Ovary (tissue), 9 donors: ENCODE measurements around the gene PDE3A. TPM values are rescaled to one million over a fixed set of nuclear protein-coding genes. Genes with fewer than 3 reads are reported as not detected.

Experiments
- DNase-seq, 5 donors: peaks; one replicate each; pipeline ENCODE4 v3.0.0-alpha.2; 2019 to 2020
- H3K27ac ChIP-seq, 2 donors: fragments of 200-600 bp; one replicate each; pipeline versions ENCODE4 v1.5.1 to v1.8.0; 2019 to 2022
- H3K27me3 ChIP-seq: fragments of 200-600 bp; one replicate; pipeline ENCODE4 v1.8.0; 2022
- H3K36me3 ChIP-seq: fragments of 200-600 bp; sonication (generic); one replicate; pipeline ENCODE4 v1.5.1; 2019
- H3K4me1 ChIP-seq: one replicate; pipeline ENCODE4 v1.8.1; 2013; ENCODE audit warnings: mild to moderate bottlenecking, moderate library complexity; ENCODE audit not compliant: insufficient read depth
- H3K4me3 ChIP-seq: fragments of 200-600 bp; sonication (generic); one replicate; pipeline ENCODE4 v1.5.1; 2017
- H3K9me3 ChIP-seq, 2 donors: fragments of 200-600 bp in 1 of 2; sonication (generic) in 1 of 2; one replicate each; pipeline versions ENCODE4 v1.5.1 to v1.8.1; 2013 to 2019; ENCODE audit warnings: mild to moderate bottlenecking in 1 of 2, moderate library complexity in 1 of 2
- EP300 ChIP-seq: sonication (generic); formaldehyde crosslinking; IDR thresholded peaks from one replicate; pipeline ENCODE4 v1.6.1; 2017; ENCODE audit warnings: antibody characterized with exemption
- POLR2A ChIP-seq: fragments of 450-650 bp; IDR thresholded peaks from one replicate; pipeline ENCODE4 v1.6.1; 2017; ENCODE audit warnings: antibody characterized with exemption, mild to moderate bottlenecking, moderate library complexity
- WGBS, 3 donors: extraction: QIAGEN DNeasy Blood & Tissue Kit in 1 of 3; methylation state at CpG; one replicate each; pipeline versions ENCODE4 v1.1.5 to v1.1.7; 2013 to 2017; 5-methylcytosine and 5-hydroxymethylcytosine counted together
- intact Hi-C, 4 donors: fragments of 100-400 bp; cut with DNase I; formaldehyde crosslinking; loops; one replicate each; pipeline versions ENCODE4 v1.11.0 to v1.15.1; 2022 to 2023
- polyA plus RNA-seq, 2 donors: library from polyadenylated mRNA; stranded (reverse); fragments of 200-250 nt in 1 of 2; fragments of 350-450 nt in 1 of 2; fragmentation: Illumina TruSeq in 1 of 2; extraction: RNeasy Lipid Tissue Mini Kit (QIAGEN cat#74804) in 1 of 2; gene quantifications; one replicate each; pipeline ENCODE4 v1.2.3, GENCODE V29; 2013 to 2014
- total RNA-seq, 7 donors: library from RNA; depleted of rRNA in 2 of 7; stranded (reverse); fragments of >200 nt in 2 of 7; fragmentation: NEBNext Ultra II Directional in 3 of 7; extraction: Animal tissue kit (Norgen Biotek cat#: 25700) in 3 of 7; gene quantifications; one replicate each; pipeline versions ENCODE4 v1.1.0 to v1.2.4, GENCODE V29; 2016 to 2023
- TF ChIP-seq, protein P1 (sequence below), 3 donors: fragments of 450-650 bp in 2 of 3; fragments of 200-600 bp in 1 of 3; IDR thresholded peaks; one replicate each; pipeline versions ENCODE4 v1.5.1 to v1.8.0; 2016 to 2022; ENCODE audit warnings: antibody characterized with exemption in 3 of 3, mild to moderate bottlenecking in 1 of 3
- donor health status: DM: no; HTN: no; CAD: no; lungs with moderate emphysema.
- donor health status: DM: no; HTN: no; CAD: no.
- donor health status: Bipolar disorder and iron deficiency.
- donor health status: DM: yes; HTN: yes; CAD: no.
- donor health status: DM: no; HTN: no; CAD: no.
- donor health status: DM: yes; HTN: yes; CAD: no.

Gene PDE3A
- total and polyA plus RNA-seq, 9 donors, result 3.7 to 15.2 (median 7.1) TPM

DNA sequence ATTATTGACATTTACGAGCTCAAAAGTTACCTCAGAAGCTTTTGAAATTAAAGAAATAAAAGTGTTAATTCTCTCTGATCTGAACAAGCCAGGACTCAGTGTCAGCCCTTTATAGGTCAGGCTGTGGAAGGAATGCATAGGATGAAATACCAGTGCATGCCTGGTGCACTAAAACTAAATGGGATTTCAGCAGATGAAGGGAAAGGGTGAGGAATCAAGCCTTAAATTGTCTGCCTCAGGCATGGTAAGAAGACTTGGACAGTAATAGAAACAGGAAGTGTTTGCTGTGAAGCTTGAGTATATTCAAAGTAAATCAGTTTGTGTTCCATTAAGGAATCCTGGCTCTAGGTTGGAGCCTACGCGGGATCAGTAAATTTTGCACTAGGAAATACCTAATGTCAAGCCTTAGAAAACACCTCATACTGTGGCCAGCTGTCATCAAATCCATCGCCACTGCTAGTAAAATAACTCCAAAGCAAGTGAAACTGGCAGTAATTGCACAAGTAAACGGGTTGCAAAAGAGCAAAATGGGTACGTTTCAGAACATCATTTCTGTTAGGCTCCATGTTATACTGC lies 76.3 kb downstream of the PDE3A start:
- intact Hi-C loops, result no loop called here
- 86 to 96% (median 89%) methylated on average over 6 of the region's 6 CpGs for WGBS, 3 donors
- no peaks in the 10 kb centered on the region for H3K9me3 ChIP-seq
- TF ChIP-seq EP300 (no peak), POLR2A (no peak)
- TF ChIP-seq, protein P1, sequence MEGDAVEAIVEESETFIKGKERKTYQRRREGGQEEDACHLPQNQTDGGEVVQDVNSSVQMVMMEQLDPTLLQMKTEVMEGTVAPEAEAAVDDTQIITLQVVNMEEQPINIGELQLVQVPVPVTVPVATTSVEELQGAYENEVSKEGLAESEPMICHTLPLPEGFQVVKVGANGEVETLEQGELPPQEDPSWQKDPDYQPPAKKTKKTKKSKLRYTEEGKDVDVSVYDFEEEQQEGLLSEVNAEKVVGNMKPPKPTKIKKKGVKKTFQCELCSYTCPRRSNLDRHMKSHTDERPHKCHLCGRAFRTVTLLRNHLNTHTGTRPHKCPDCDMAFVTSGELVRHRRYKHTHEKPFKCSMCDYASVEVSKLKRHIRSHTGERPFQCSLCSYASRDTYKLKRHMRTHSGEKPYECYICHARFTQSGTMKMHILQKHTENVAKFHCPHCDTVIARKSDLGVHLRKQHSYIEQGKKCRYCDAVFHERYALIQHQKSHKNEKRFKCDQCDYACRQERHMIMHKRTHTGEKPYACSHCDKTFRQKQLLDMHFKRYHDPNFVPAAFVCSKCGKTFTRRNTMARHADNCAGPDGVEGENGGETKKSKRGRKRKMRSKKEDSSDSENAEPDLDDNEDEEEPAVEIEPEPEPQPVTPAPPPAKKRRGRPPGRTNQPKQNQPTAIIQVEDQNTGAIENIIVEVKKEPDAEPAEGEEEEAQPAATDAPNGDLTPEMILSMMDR (IDR thresholded peaks at IDR 0.05), result no peak
- no peaks in the 10 kb centered on the region for H3K4me1 ChIP-seq
- H3K27ac ChIP-seq, result no peak overlapping the region
- no peak for DNase-seq
- H3K27me3 ChIP-seq, result no peaks in the 10 kb centered on the region
- H3K36me3 ChIP-seq, result no peaks in the 10 kb centered on the region
- no peak overlapping the region for H3K4me3 ChIP-seq

DNA sequence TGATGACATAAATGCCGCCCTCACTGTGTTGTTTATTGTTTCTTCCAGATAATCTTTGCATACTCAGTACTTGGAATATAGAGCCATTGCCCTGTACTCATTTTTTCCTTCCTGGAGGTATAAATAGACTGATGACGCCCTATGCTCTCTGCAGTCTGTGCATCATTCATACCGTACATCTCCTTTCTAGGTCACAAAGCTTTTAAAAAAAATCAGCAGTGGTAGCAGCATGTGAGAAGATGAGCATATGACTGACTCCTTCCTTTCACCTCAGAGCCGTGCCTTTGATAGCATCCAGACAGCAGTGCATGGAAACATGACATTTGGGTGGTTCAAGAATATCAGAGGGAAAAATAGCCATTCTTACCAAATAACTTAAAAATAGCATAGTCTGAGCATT lies 77.3 kb downstream of the PDE3A start:
- no peak for DNase-seq
- Histone ChIP-seq H3K27me3 (no peaks in the 10 kb centered on the region), H3K9me3 (no peaks in the 10 kb centered on the region), H3K27ac (no peak overlapping the region), H3K4me1 (no peaks in the 10 kb centered on the region), H3K36me3 (no peaks in the 10 kb centered on the region), H3K4me3 (no peak overlapping the region)
- 83 to 84% (median 84%) methylated on average over 4 of the region's 4 CpGs for WGBS, 3 donors
- intact Hi-C loops, result no loop called here
- TF ChIP-seq, protein P1 (IDR thresholded peaks at IDR 0.05), result no peak
- TF ChIP-seq EP300, result no peak
- no peak for TF ChIP-seq POLR2A

DNA sequence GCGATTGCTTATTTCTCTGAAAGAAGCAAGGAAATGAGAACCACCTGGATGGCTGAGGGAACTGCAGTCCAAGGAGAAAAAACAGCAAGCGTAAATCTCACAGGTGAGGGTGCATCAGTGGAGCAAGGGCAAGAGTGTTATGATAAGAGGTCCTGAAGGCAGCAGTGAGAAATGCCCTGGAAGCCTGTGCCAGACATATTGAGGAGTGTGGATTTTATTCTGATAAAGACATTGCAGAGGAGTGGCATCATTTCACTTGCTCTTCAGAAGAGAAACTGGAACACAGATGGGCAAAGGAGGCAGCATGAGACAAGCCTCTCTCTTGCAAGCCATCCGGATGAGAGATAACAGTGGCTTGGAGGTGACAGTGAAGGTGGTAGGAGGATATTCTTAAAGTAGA lies 78.5 kb downstream of the PDE3A start:
- Histone ChIP-seq H3K9me3 (no peaks in the 10 kb centered on the region), H3K27ac (no peak overlapping the region), H3K4me1 (no peaks in the 10 kb centered on the region), H3K27me3 (no peaks in the 10 kb centered on the region), H3K36me3 (no peaks in the 10 kb centered on the region), H3K4me3 (no peak overlapping the region)
- TF ChIP-seq POLR2A, result no peak
- TF ChIP-seq, protein P1 (IDR thresholded peaks at IDR 0.05), result no peak
- TF ChIP-seq EP300, result no peak
- WGBS, 3 donors, result 77 to 81% (median 78%) methylated on average over 3 of the region's 3 CpGs
- intact Hi-C loops, result no loop called here
- no peak for DNase-seq

DNA sequence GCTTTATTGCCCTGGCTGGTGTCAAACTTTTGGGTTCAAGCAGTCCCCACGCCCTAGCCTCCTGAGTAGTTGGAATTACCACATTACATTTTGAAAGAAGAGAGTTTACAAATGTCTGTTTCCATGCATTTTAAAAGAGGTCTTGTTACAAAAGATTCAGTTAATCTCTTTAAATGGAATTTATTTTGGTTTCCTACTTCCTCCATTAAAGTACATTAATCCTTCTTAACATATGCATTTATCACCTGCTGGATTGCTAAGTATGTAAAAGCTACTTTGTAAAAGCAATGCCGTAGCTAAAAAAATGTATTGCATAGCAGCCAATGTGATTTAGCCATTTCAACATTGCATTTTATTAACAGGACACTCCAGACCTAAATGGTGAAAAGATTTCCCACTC lies 80.4 kb downstream of the PDE3A start:
- no peak for DNase-seq
- 78 to 89% (median 81%) methylated on average over 2 of the region's 2 CpGs for WGBS, 3 donors
- no peaks in the 10 kb centered on the region for H3K4me1 ChIP-seq
- H3K36me3 ChIP-seq, result no peaks in the 10 kb centered on the region
- no peak for TF ChIP-seq POLR2A
- TF ChIP-seq, protein P1 (IDR thresholded peaks at IDR 0.05), result no peak
- no peak overlapping the region for H3K27ac ChIP-seq
- H3K4me3 ChIP-seq, result no peak overlapping the region
- intact Hi-C loops, result no loop called here
- H3K27me3 ChIP-seq, result no peaks in the 10 kb centered on the region
- H3K9me3 ChIP-seq, result no peaks in the 10 kb centered on the region
